SK-N-MC (cell line): Measurements from ENCODE around the gene GRPEL1.

Experiments used
- DNase-seq: peaks from one replicate; pipeline ENCODE4 v3.0.0-alpha.2; 2011; ENCODE audit warnings: low read depth, low spot score
- H3K27ac ChIP-seq: fragments of 200-600 bp; sonication (generic); 2 replicates; pipeline ENCODE4 v1.5.1; 2016; ENCODE audit warnings: mixed run types
- H3K36me3 ChIP-seq: fragments of 200-600 bp; sonication (generic); 2 replicates; pipeline ENCODE4 v1.6.1; 2017; ENCODE audit warnings: antibody characterized with exemption, low read length, mixed read lengths; ENCODE audit not compliant: insufficient read depth
- H3K4me3 ChIP-seq: fragments of 200-600 bp; sonication (generic); 2 replicates; pipeline ENCODE4 v1.5.1; 2016
- H3K9ac ChIP-seq: fragments of 200-600 bp; sonication (generic); 2 replicates; pipeline ENCODE4 v1.8.0; 2017; ENCODE audit warnings: mixed run types, mixed read lengths; ENCODE audit not compliant: insufficient read length
- H3K9me3 ChIP-seq: fragments of 200-600 bp; sonication (generic); 2 replicates; pipeline ENCODE4 v1.6.1; 2017; ENCODE audit warnings: low read depth, mild to moderate bottlenecking, antibody characterized with exemption, low read length, moderate library complexity, mixed read lengths
- EZH2 ChIP-seq: fragments of 200-600 bp; sonication (generic); IDR thresholded peaks from one replicate; pipeline ENCODE4 v1.6.1; 2017; ENCODE audit warnings: antibody characterized with exemption
- FOXP2 ChIP-seq: optimal IDR thresholded peaks from 2 replicates; pipeline ENCODE3; 2011; ENCODE audit warnings: mild to moderate bottlenecking, moderate library complexity; ENCODE audit not compliant: insufficient read depth; ENCODE audit errors: extremely low read length, control extremely low read depth
- POLR2AphosphoS5 ChIP-seq: IDR thresholded peaks from 2 replicates; pipeline ENCODE4 v1.6.1; 2012; ENCODE audit warnings: mild to moderate bottlenecking, low read depth, low read length, borderline replicate concordance

GRPEL1 gene

GRCh38 chr4:7073526-7074390 lies 5.9 kb upstream of the GRPEL1 start:
- H3K9ac ChIP-seq: no peak overlapping the region
- H3K36me3 ChIP-seq: no peaks in the 10 kb centered on the region
- H3K27ac ChIP-seq: no peak overlapping the region
- no peaks in the 10 kb centered on the region for H3K9me3 ChIP-seq
- TF ChIP-seq FOXP2: no peak
- TF ChIP-seq EZH2: no peak
- TF ChIP-seq POLR2AphosphoS5: no peak
- DNase-seq: peak; percentile 14
- H3K4me3 ChIP-seq: no peak overlapping the region

- TF ChIP-seq POLR2AphosphoS5 (no peak), EZH2 (no peak), FOXP2 (no peak)
- H3K4me3 ChIP-seq: no peak overlapping the region
- no peak overlapping the region for H3K27ac ChIP-seq
- no peak overlapping the region for H3K9ac ChIP-seq
- no peaks in the 10 kb centered on the region for H3K36me3 ChIP-seq
- H3K9me3 ChIP-seq: no peaks in the 10 kb centered on the region
- no peak for DNase-seq
These were observed 5.2 kb upstream of the GRPEL1 start for GRCh38 chr4:7073059-7073458.

GRCh38 chr4:7070729-7071511 lies 3.1 kb upstream of the GRPEL1 start:
- no peak for DNase-seq
- Histone ChIP-seq H3K9me3 (no peaks in the 10 kb centered on the region), H3K36me3 (no peaks in the 10 kb centered on the region), H3K4me3 (no peak overlapping the region), H3K27ac (no peak overlapping the region), H3K9ac (no peak overlapping the region)
- TF ChIP-seq EZH2 (no peak), POLR2AphosphoS5 (no peak), FOXP2 (no peak)

- TF ChIP-seq EZH2 (no peak), FOXP2 (no peak), POLR2AphosphoS5 (no peak)
These were observed 1.0 kb upstream of the GRPEL1 start for GRCh38 chr4:7068883-7069282.

GRCh38 chr4:7068279-7068842 lies 497 bp upstream of the GRPEL1 start:
- Histone ChIP-seq H3K36me3 (peaks cover 10% of the 10 kb centered on the region), H3K9me3 (no peaks in the 10 kb centered on the region), H3K27ac (no peak overlapping the region), H3K9ac (peak overlapping the region; percentile 72), H3K4me3 (peak overlapping the region; percentile 81)
- DNase-seq: no peak
- no peak for TF ChIP-seq EZH2
- TF ChIP-seq POLR2AphosphoS5: peak; percentile 61; the same call in 1 of the 2 replicates

More at GRCh38 chr4:7068883-7069282, 1.0 kb upstream of the GRPEL1 start:
- Histone ChIP-seq H3K4me3 (peak overlapping the region; percentile 81), H3K9ac (no peak overlapping the region), H3K36me3 (peaks cover 5% of the 10 kb centered on the region), H3K27ac (no peak overlapping the region), H3K9me3 (no peaks in the 10 kb centered on the region)
- no peak for DNase-seq

GRCh38 chr4:7067126-7067451 lies 775 bp downstream of the GRPEL1 start:
- Histone ChIP-seq H3K9ac (peak overlapping the region; percentile 79), H3K4me3 (peak overlapping the region; percentile 81), H3K36me3 (peaks cover 16% of the 10 kb centered on the region), H3K27ac (no peak overlapping the region), H3K9me3 (no peaks in the 10 kb centered on the region)
- TF ChIP-seq FOXP2: no peak
- no peak for TF ChIP-seq POLR2AphosphoS5
- TF ChIP-seq EZH2: no peak
- no peak for DNase-seq

GRCh38 chr4:7066493-7066892 lies 1.4 kb downstream of the GRPEL1 start:
- DNase-seq: no peak
- Histone ChIP-seq H3K9me3 (no peaks in the 10 kb centered on the region), H3K36me3 (peaks cover 22% of the 10 kb centered on the region), H3K4me3 (peak overlapping the region; percentile 81), H3K9ac (peak overlapping the region; percentile 79), H3K27ac (no peak overlapping the region)
- no peak for TF ChIP-seq POLR2AphosphoS5
- TF ChIP-seq FOXP2: no peak
- no peak for TF ChIP-seq EZH2

- TF ChIP-seq FOXP2: no peak
- TF ChIP-seq POLR2AphosphoS5: no peak
- no peak for TF ChIP-seq EZH2
- Histone ChIP-seq H3K36me3 (peaks cover 27% of the 10 kb centered on the region), H3K4me3 (peak overlapping the region; percentile 81; the same call in 1 of the 2 replicates), H3K27ac (no peak overlapping the region), H3K9ac (no peak overlapping the region), H3K9me3 (no peaks in the 10 kb centered on the region)
- DNase-seq: no peak
These were observed 1.9 kb downstream of the GRPEL1 start for GRCh38 chr4:7066006-7066405.
